ENCODE results near the gene OARD1.

OARD1 gene

DNA sequence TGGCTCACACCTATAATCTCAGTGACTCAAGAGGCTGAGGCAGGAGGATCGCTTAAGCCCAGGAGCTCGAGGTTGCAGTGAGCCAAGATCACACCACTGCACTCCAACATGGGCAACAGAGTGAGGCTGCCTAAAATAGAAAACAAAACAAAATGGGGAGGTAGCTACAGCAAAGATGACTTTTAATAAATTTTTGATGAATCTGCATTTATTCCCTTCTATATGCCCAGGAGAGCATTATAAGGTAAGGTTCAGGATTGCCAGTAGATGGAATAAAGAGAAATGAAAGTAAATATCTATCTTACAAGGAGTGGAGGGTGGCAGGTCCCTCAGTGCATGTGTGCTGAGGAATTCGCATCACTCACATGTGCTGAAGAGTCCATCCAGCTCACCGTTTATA, 57.4 kb downstream of the OARD1 start:
- Histone ChIP-seq H3K9ac (no peak overlapping the region), H3K4me3 (IDR thresholded peaks at IDR 0.05; ENCODE audit: insufficient read depth, low read depth, low read length) (no peak overlapping the region), H3K36me3 (ENCODE audit: insufficient read depth) (no peaks in the 10 kb centered on the region), H3K27me3 (ENCODE audit: insufficient read depth, low read depth) (no peaks in the 10 kb centered on the region), H3K79me2 (ENCODE audit: insufficient read depth, low read depth) (no peaks in the 10 kb centered on the region), H2AFZ (ENCODE audit: low read depth) (no peak overlapping the region), H3K4me2 (no peak overlapping the region), H3K27ac (no peak overlapping the region), H3K4me1 (ENCODE audit: low read depth, poor library complexity, severe bottlenecking) (no peaks in the 10 kb centered on the region), H4K20me1 (ENCODE audit: insufficient read depth) (no peaks in the 10 kb centered on the region)
- TF ChIP-seq, protein P1, sequence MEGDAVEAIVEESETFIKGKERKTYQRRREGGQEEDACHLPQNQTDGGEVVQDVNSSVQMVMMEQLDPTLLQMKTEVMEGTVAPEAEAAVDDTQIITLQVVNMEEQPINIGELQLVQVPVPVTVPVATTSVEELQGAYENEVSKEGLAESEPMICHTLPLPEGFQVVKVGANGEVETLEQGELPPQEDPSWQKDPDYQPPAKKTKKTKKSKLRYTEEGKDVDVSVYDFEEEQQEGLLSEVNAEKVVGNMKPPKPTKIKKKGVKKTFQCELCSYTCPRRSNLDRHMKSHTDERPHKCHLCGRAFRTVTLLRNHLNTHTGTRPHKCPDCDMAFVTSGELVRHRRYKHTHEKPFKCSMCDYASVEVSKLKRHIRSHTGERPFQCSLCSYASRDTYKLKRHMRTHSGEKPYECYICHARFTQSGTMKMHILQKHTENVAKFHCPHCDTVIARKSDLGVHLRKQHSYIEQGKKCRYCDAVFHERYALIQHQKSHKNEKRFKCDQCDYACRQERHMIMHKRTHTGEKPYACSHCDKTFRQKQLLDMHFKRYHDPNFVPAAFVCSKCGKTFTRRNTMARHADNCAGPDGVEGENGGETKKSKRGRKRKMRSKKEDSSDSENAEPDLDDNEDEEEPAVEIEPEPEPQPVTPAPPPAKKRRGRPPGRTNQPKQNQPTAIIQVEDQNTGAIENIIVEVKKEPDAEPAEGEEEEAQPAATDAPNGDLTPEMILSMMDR (conservative IDR thresholded peaks at IDR 0.05; ENCODE audit: low read depth, low read length): no peak

All from KMS-11 (cell line).